HG03342 (cell line): Measurements from ENCODE around the gene ADGRG6.
A peak's percentile ranks its signal among the peaks of the same experiment; 100 is the strongest.

Source experiments
- ATAC-seq: cut with Tn5 transposase; IDR thresholded peaks from one replicate; pipeline ENCODE4 v1.9.1; 2021; ENCODE audit warnings: mild to moderate bottlenecking, moderate library complexity; ENCODE audit not compliant: unreplicated experiment

The ADGRG6 gene

GRCh38 chr6:142469220-142469619 is 167.4 kb downstream of the ADGRG6 start:
- no peak for ATAC-seq

- no peak for ATAC-seq
Measured at GRCh38 chr6:142470421-142470820, 168.6 kb downstream of the ADGRG6 start.

GRCh38 chr6:142474531-142475289 is 172.9 kb downstream of the ADGRG6 start:
- ATAC-seq = peak; percentile 67

GRCh38 chr6:142476452-142476851 is 174.6 kb downstream of the ADGRG6 start:
- ATAC-seq = no peak

- no peak for ATAC-seq
Measured at GRCh38 chr6:142478117-142478516, 176.3 kb downstream of the ADGRG6 start.

GRCh38 chr6:142481466-142481865 is 179.7 kb downstream of the ADGRG6 start:
- no peak for ATAC-seq

- no peak for ATAC-seq
Measured at GRCh38 chr6:142482249-142482648, 180.4 kb downstream of the ADGRG6 start.

- no peak for ATAC-seq
Measured at GRCh38 chr6:142482974-142483373, 181.2 kb downstream of the ADGRG6 start.

GRCh38 chr6:142485256-142485655 is 183.4 kb downstream of the ADGRG6 start:
- ATAC-seq = no peak

- no peak for ATAC-seq
Measured at GRCh38 chr6:142489722-142490610, 188.2 kb downstream of the ADGRG6 start.
